ENCODE measurements around the gene SELENON.
A peak's percentile ranks its signal among the peaks of the same experiment; 100 is the strongest.

SELENON gene

DNA sequence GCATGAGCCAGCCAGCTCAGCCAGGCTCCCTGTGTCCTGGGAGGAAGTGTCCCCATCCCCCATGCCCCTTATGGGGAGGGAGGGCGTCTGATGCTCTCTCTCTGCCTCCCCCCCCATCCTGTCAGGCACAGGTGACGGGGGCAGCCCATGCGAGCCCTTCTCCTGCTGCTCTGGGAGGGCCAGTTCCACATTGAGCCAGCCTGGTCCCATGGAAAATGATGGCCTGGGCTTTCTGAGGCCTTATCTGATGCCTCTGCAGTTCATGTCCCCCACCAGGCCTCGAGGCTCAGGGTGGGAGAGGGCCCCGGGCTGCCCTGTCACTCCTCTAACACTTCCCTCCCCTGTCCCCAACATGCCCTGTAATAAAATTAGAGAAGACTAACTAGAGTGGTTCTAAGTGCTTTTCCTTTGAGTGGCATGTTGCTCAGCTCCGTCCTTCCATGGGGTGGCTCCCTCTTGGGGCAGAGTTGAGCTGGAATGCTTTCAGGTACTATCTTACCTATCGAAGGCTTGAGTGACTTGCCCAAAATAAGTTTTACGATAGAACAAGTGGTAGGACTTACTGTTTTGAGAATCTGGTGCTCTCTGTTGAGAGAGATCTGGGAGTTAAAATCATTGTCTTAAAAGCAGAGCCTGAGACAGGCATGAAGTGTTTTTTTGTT is 18.0 kb downstream of the SELENON start:
- Histone ChIP-seq H3K36me3 (peaks cover 20 to 41% (median 33%) of the 10 kb centered on the region in 3 donors), H3K4me1 (peaks cover 0 to 33% (median 27%) of the 10 kb centered on the region in 4 donors), H3K27ac (peak overlapping the region; percentile 83 to 92), H3K4me3 (no peak overlapping the region), H3K27me3 (no peaks in the 10 kb centered on the region), H3K9me3 (no peaks in the 10 kb centered on the region)
- TF ChIP-seq, protein P1, sequence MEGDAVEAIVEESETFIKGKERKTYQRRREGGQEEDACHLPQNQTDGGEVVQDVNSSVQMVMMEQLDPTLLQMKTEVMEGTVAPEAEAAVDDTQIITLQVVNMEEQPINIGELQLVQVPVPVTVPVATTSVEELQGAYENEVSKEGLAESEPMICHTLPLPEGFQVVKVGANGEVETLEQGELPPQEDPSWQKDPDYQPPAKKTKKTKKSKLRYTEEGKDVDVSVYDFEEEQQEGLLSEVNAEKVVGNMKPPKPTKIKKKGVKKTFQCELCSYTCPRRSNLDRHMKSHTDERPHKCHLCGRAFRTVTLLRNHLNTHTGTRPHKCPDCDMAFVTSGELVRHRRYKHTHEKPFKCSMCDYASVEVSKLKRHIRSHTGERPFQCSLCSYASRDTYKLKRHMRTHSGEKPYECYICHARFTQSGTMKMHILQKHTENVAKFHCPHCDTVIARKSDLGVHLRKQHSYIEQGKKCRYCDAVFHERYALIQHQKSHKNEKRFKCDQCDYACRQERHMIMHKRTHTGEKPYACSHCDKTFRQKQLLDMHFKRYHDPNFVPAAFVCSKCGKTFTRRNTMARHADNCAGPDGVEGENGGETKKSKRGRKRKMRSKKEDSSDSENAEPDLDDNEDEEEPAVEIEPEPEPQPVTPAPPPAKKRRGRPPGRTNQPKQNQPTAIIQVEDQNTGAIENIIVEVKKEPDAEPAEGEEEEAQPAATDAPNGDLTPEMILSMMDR (IDR thresholded peaks at IDR 0.05) = no peak
- DNase-seq = no peak
- intact Hi-C loops (cut with DNase I; ENCODE audit: low total_unique reads) = loop anchor here (5.0 kb wide), 1 partner anchor 416 kb away; no protein-coding TSS in a partner anchor

DNA sequence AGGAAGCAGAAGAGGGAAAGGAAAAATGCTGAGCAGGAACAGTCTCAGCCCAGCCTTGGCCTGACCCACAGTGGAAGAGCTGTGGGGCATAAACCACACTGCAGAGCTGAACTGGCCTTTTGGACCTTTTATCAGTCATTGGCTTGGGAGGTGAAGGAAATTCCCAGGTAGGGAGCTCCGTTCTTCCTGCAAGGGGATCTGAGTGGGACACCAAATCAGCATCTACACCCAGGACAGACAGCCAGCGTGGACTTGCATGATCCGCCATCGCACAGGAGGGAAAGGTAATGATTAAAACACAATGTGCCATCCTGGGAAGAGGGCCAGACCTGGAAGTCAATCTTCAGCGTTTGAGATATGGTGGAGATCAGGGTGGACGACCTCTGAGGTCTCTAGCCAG is 18.6 kb downstream of the SELENON start:
- peak overlapping the region; percentile 83 to 92 for H3K27ac ChIP-seq
- TF ChIP-seq, protein P1 (IDR thresholded peaks at IDR 0.05) = no peak
- H3K36me3 ChIP-seq = peaks cover 18 to 41% (median 30%) of the 10 kb centered on the region in 3 donors
- no peaks in the 10 kb centered on the region for H3K9me3 ChIP-seq
- H3K4me1 ChIP-seq = peaks cover 0 to 33% (median 27%) of the 10 kb centered on the region in 4 donors
- DNase-seq = no peak
- H3K27me3 ChIP-seq = no peaks in the 10 kb centered on the region
- H3K4me3 ChIP-seq = peak overlapping the region; percentile 77 to 93
- intact Hi-C loops (cut with DNase I; ENCODE audit: low total_unique reads) = loop anchor here (5.0 kb wide), 1 partner anchor 416 kb away; no protein-coding TSS in a partner anchor

DNA sequence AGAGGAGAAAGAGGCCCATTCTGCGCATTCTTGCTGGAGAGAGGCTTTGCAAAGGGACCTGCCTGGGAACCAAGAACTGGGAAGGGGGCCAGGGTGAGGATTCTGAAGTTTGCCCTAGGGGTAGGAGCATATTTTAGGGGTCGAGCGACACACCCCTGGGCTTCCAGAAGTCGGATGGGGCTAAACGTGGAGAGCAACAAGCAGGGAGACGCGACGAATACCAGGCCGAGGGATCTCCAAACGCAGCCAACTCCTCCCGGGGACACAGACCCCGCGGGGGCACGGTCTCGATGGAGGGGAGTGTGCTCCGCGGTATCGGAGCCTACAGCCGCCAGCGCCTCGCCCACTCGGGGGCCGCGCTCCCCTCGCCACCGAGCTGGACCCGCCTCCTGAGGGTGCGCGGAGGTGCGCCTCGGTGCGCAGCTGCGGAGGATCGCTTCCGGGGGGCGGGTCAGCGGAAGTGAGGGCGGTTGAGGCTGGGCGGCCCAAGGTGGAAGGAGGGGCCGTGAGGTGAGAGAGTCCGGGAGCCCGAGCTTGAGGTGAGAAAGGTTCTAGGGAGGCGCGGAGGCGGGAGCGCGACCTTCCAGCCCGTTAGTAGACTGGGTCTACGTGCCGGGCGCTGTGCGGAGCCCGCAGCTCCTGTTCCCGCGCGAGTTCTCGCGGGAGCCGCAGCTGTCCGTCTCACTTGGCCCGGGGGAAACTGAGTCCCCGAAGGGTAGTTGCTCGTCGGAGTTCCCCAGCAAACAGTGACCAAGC is 19.7 kb downstream of the SELENON start, which contains the start of gene MTFR1L:
Gene MTFR1L, plus strand, starts transcription at position 464 of the 756 bp plus-strand sequence. CDS start 3,151 bp downstream, outside the sequence.
- TF ChIP-seq, protein P1 (IDR thresholded peaks at IDR 0.05) = no peak
- Histone ChIP-seq H3K27me3 (no peaks in the 10 kb centered on the region), H3K36me3 (peaks cover 7 to 37% (median 25%) of the 10 kb centered on the region in 3 donors), H3K4me1 (peaks cover 0 to 33% (median 27%) of the 10 kb centered on the region in 4 donors), H3K27ac (peak within 1 kb of the TSS; percentile 83 to 92), H3K4me3 (peak within 1 kb of the TSS; percentile 77 to 93), H3K9me3 (no peaks in the 10 kb centered on the region)
- DNase-seq = peak; percentile 81 to 92
- intact Hi-C loops (cut with DNase I; ENCODE audit: low total_unique reads) = loop anchor here (5.0 kb wide), 3 partner anchors 48 to 417 kb away; partner anchors contain the start of gene PAFAH2

DNA sequence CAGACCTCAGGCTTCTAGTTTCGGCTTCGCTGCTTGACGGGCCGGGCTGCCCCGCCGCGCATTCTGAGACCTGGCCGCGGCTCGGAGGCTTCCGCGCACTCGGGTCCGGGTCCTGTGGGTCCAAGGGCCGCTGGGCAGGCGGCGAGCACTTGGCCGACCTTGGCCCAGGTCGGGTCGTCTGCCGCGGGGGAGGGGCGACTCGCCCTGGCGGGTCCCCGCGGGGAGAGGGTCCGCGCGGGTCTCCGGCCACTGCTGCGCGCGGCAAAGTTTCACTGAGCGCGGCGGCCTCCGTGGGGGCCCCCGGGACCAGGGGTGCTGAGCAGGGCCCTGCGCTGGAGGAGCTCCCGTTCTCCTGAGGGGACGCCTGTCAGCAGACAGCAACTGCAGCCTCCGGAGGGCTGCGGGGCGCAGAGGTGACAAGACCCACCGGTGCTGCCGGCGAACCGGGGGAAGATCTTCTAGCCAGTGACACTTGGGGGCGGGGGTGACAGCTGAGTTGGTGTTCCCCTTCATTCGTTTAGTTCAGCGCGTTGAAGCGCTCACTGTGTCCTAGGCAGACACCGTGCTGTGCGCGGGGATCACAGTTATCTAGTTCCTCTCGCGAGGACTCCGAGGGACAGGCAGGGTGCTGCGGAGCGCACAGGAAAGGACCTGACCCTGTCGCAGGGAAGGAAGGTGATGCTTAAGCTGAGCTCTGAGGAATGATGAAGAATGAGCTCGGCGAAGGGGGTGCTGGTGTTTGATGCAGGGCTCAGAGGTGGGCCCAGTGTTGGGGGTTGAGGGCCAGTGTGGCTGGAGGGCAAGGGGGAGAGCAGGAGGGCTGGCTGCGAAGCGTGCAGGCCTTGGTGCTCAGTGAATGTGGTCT is 20.5 kb downstream of the SELENON start:
- no peaks in the 10 kb centered on the region for H3K9me3 ChIP-seq
- intact Hi-C loops (cut with DNase I; ENCODE audit: low total_unique reads) = loop anchor here (5.0 kb wide), 2 partner anchors 47 to 177 kb away; partner anchors contain the start of gene PAFAH2
- TF ChIP-seq, protein P1 (IDR thresholded peaks at IDR 0.05) = no peak
- peak overlapping the region; percentile 83 to 92 for H3K27ac ChIP-seq
- H3K4me1 ChIP-seq = peaks cover 0 to 33% (median 27%) of the 10 kb centered on the region in 4 donors
- H3K27me3 ChIP-seq = no peaks in the 10 kb centered on the region
- H3K36me3 ChIP-seq = peaks cover 6 to 29% (median 21%) of the 10 kb centered on the region in 3 donors
- DNase-seq = peak in 1 of 2 donors; percentile 73
- H3K4me3 ChIP-seq = peak overlapping the region; percentile 77 to 93

DNA sequence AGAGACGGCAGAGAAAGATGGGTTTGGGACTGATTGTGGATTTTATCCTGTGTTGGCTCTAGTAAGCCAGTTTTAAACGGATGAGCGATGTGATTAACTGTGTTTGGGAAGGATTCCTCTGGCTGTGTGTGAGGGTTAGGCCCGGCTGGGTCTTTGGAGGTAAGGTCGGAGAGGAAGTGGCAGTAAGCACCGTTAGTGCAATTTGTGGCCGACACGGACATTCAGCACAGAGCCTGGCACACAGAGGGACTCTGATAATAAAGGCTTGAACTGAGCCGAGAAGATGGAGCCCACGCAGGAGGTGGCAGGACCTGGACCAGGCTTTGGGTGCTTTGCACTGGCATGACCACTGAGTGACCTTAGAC is 21.1 kb downstream of the SELENON start:
- no peak for DNase-seq
- TF ChIP-seq, protein P1 (IDR thresholded peaks at IDR 0.05) = no peak
- peak overlapping the region; percentile 83 to 92 for H3K27ac ChIP-seq
- H3K4me1 ChIP-seq = peaks cover 0 to 33% (median 27%) of the 10 kb centered on the region in 4 donors
- H3K9me3 ChIP-seq = no peaks in the 10 kb centered on the region
- H3K4me3 ChIP-seq = peak overlapping the region; percentile 77 to 93
- intact Hi-C loops (cut with DNase I; ENCODE audit: low total_unique reads) = loop anchor here (5.0 kb wide), 2 partner anchors 46 to 176 kb away; partner anchors contain the start of gene PAFAH2
- H3K27me3 ChIP-seq = no peaks in the 10 kb centered on the region
- peaks cover 0 to 29% (median 19%) of the 10 kb centered on the region in 3 donors for H3K36me3 ChIP-seq

Data from tibial artery (tissue), 4 donors.